HepG2 (cell line): ENCODE measurements around the gene TNKS1BP1. TPM values are rescaled to one million over a fixed set of nuclear protein-coding genes. Genes with fewer than 3 reads are reported as not detected.

Experiments used
- ATAC-seq: fragments of 200-7000 bp; cut with Tn5 transposase; 3 replicates; pipeline ENCODE4 v1.9.1; 2020; ENCODE audit warnings: mild to moderate bottlenecking, moderate library complexity
- BruUV-seq: library from RNA; stranded (reverse); fragments of 400-500 nt; replicated peaks from 2 replicates; lab custom pipeline; 2021; lab: Mats Ljungman, UMichigan
- CTCF ChIA-PET: fragments of 300-600 bp; formaldehyde crosslinking; extraction: SDS; loops from one replicate; lab custom pipeline; 2021; ENCODE audit warnings: low total read pairs, inconsistent platforms, low intra/inter-chr PET ratio; lab: Yijun Ruan, JAX
- POLR2A ChIA-PET: fragments of 350-600 bp; sonication (Branson Sonifier 250); formaldehyde crosslinking; loops from one replicate; lab custom pipeline; 2020; ENCODE audit warnings: antibody characterized with exemption, inconsistent platforms; lab: Yijun Ruan, JAX
- DNase-seq: peaks from one replicate; pipeline ENCODE4 v3.0.0-alpha.2; 2015; ENCODE audit warnings: low spot score
- FAIRE-seq: peaks from 3 replicates; lab custom pipeline; 2011; peaks lifted over from hg19 to GRCh38; lab: Jason Lieb, UNC
- H2AFZ ChIP-seq: one replicate; pipeline ENCODE4 v1.6.1; 2011; ENCODE audit warnings: low read length, inconsistent platforms
- H3K27ac ChIP-seq: fragments of 300-600 bp; 3 replicates; pipeline ENCODE4 v1.8.0; 2011; ENCODE audit warnings: mixed run types, mild to moderate bottlenecking, mixed read lengths, low read length, inconsistent platforms; ENCODE audit not compliant: insufficient read depth; ENCODE audit errors: extremely low read length
- H3K27me3 ChIP-seq, 2 experiments: fragments of 200-600 bp in 1 of 2; 2 replicates in 1 of 2; 3 replicates in 1 of 2; pipeline versions ENCODE4 v1.6.0 to v1.8.0; 2011; ENCODE audit warnings: low read length in 2 of 2, mild to moderate bottlenecking in 2 of 2, moderate library complexity in 2 of 2, inconsistent platforms in 1 of 2; ENCODE audit not compliant: insufficient read depth in 2 of 2, control insufficient read depth in 1 of 2
- H3K36me3 ChIP-seq, 2 experiments: fragments of 200-600 bp in 1 of 2; replicated peaks in 1 of 2; 2 replicates in 1 of 2; 3 replicates in 1 of 2; pipeline versions ENCODE4 v1.5.1 to v1.8.0; 2011; ENCODE audit warnings: low read length in 2 of 2, inconsistent platforms in 1 of 2; ENCODE audit not compliant: insufficient read depth in 2 of 2, control insufficient read depth in 1 of 2
- H3K4me1 ChIP-seq: 2 replicates; pipeline ENCODE4 v1.5.1; 2012; ENCODE audit warnings: low read length, inconsistent platforms; ENCODE audit not compliant: insufficient read depth
- H3K4me2 ChIP-seq: 2 replicates; pipeline ENCODE4 v1.6.0; 2011; ENCODE audit warnings: low read depth, low read length, inconsistent platforms
- H3K4me3 ChIP-seq, 3 experiments: fragments of 200-600 bp in 1 of 3; sonication (generic), shearing (Covaris generic) in 1 of 3; replicated peaks in 1 of 3; 2 replicates each; pipeline ENCODE4 v1.5.1; 2011 to 2016; ENCODE audit warnings: low read length in 3 of 3, inconsistent platforms in 2 of 3, low read depth in 2 of 3, mild to moderate bottlenecking in 2 of 3, control low read depth in 1 of 3, mixed read lengths in 1 of 3; ENCODE audit not compliant: insufficient read depth in 1 of 3
- H3K79me2 ChIP-seq: one replicate; pipeline ENCODE4 v1.6.1; 2011; ENCODE audit warnings: low read length, inconsistent platforms; ENCODE audit not compliant: insufficient read depth
- H3K9ac ChIP-seq: 2 replicates; pipeline ENCODE4 v1.6.0; 2011; ENCODE audit warnings: mild to moderate bottlenecking, low read depth, low read length, inconsistent platforms; ENCODE audit not compliant: insufficient read depth
- H3K9me3 ChIP-seq: 2 replicates; pipeline ENCODE4 v1.5.1; 2012; ENCODE audit warnings: mild to moderate bottlenecking, low read length
- H4K20me1 ChIP-seq: 2 replicates; pipeline ENCODE4 v1.6.0; 2011; ENCODE audit warnings: inconsistent platforms, mild to moderate bottlenecking, low read length, moderate library complexity; ENCODE audit not compliant: insufficient read depth
- HOMEZ ChIP-seq: IDR thresholded peaks from 2 replicates; pipeline ENCODE4 v1.6.1; 2016; ENCODE audit warnings: low read depth
- JUN ChIP-seq: sonication (generic); formaldehyde crosslinking; IDR thresholded peaks from 2 replicates; pipeline ENCODE4 v1.4.0; 2020; ENCODE audit warnings: mild to moderate bottlenecking, missing genetic modification reagents
- NCOA2 ChIP-seq: sonication (generic); formaldehyde crosslinking; IDR thresholded peaks from 2 replicates; pipeline ENCODE4 v1.8.0; 2022; ENCODE audit warnings: inconsistent platforms
- PAWR ChIP-seq: sonication (generic); formaldehyde crosslinking; IDR thresholded peaks from 2 replicates; pipeline ENCODE4 v1.4.0; 2020; ENCODE audit warnings: missing genetic modification reagents, mild to moderate bottlenecking, borderline replicate concordance
- ZFP90 ChIP-seq: sonication (generic); formaldehyde crosslinking; IDR thresholded peaks from 2 replicates; pipeline ENCODE4 v1.8.0; 2022; ENCODE audit warnings: missing genetic modification reagents, mild to moderate bottlenecking, inconsistent platforms, borderline replicate concordance
- WGBS: methylation state at CpG from one replicate; pipeline ENCODE4 v1.1.6; 2017; ENCODE audit warnings: low lambda C conversion rate; 5-methylcytosine and 5-hydroxymethylcytosine counted together
- in situ Hi-C: cut with HindIII; loops from 2 replicates; pipeline ENCODE4 v1.10.0; 2017; ENCODE audit warnings: low pct_unique_long_range_greater_than_20kb; ENCODE audit not compliant: extremely low pct_ligation_motif_present
- intact Hi-C: fragments of 100-400 bp; cut with micrococcal nuclease; formaldehyde crosslinking; loops from one replicate; pipeline ENCODE4 v1.10.0; 2022; ENCODE audit not compliant: unreplicated experiment
- polyA plus RNA-seq, 8 experiments: library from polyadenylated mRNA; depleted of rRNA in 3 of 8; stranded (reverse) in 7 of 8; unstranded in 1 of 8; fragments of >200 nt; fragmentation: Illumina TruSeq in 4 of 8; extraction: Trizol in 4 of 8; gene quantifications; 2 replicates each; pipeline versions ENCODE4 v1.2.1 to v1.2.3, GENCODE V29; 2011 to 2016; ENCODE audit warnings: low read depth in 4 of 8, missing spikeins in 1 of 8, mixed read lengths in 1 of 8; ENCODE audit not compliant: insufficient read depth in 1 of 8
- total RNA-seq, 5 experiments: library from RNA; depleted of rRNA; stranded (reverse); fragments of >200 nt; fragmentation: Illumina TruSeq; extraction: Trizol; gene quantifications; 2 replicates each; pipeline ENCODE4 v1.2.3, GENCODE V29; 2016; ENCODE audit warnings: low read depth in 1 of 5

Gene TNKS1BP1
- total and polyA plus RNA-seq, 2 of the 13 experiments (the other 11 are each of a cell fraction or from before 2014, with no cell fraction given), result 13.7 to 15.0 TPM

GRCh38 chr11:57251037-57251436, 73.7 kb downstream of the TNKS1BP1 start:
- H3K27ac ChIP-seq, result no peak overlapping the region
- no peaks in the 10 kb centered on the region for H3K4me1 ChIP-seq
- no peaks in the 10 kb centered on the region for H4K20me1 ChIP-seq
- no peak overlapping the region for H2AFZ ChIP-seq
- H3K27me3 ChIP-seq, result no peaks in the 10 kb centered on the region
- no peaks in the 10 kb centered on the region for H3K9me3 ChIP-seq
- 22% methylated on average over 2 of the region's 2 CpGs for WGBS
- ATAC-seq (no peak), DNase-seq (no peak), FAIRE-seq (no peak)
- no peaks in the 10 kb centered on the region for H3K79me2 ChIP-seq
- no peak overlapping the region for H3K4me2 ChIP-seq
- intact Hi-C loops (no loop called here), in situ Hi-C loops (loop anchor here (5.0 kb wide), 2 partner anchors 134 to 409 kb away; no protein-coding TSS in a partner anchor)
- H3K36me3 ChIP-seq, result no peaks in the 10 kb centered on the region
- H3K4me3 ChIP-seq, result no peak overlapping the region
- ChIA-PET CTCF (interaction anchor here (1.2 to 3.4 kb wide), 2 partner anchors 120 to 410 kb away, joined by 3 to 21 read pairs; no protein-coding TSS in a partner anchor), POLR2A (no interaction called here)
- TF ChIP-seq ZFP90 (CRISPR knock-in tag), result no peak
- TF ChIP-seq HOMEZ (CRISPR knock-in tag), result no peak
- no peak for TF ChIP-seq JUN
- TF ChIP-seq PAWR (CRISPR knock-in tag), result no peak
- TF ChIP-seq NCOA2 (CRISPR knock-in tag), result no peak
- BruUV-seq, result no TSS peak
- H3K9ac ChIP-seq, result no peak overlapping the region

Other genes starting within 250 kb of the TNKS1BP1 start
- not detected in 2 replicates for gene LRRC55, start 143.0 kb downstream of the TNKS1BP1 start, total RNA-seq (2016; rRNA removed; fragmentation: Illumina TruSeq; extraction: Trizol)
- gene LRRC55, start 143.0 kb downstream of the TNKS1BP1 start, polyA plus RNA-seq (2011; rRNA removed), result not detected in 2 replicates
- gene APLNR, start 87.7 kb downstream of the TNKS1BP1 start, total RNA-seq (2016; rRNA removed; fragmentation: Illumina TruSeq; extraction: Trizol), result not detected in 2 replicates
- not detected in 2 replicates for gene APLNR, start 87.7 kb downstream of the TNKS1BP1 start, polyA plus RNA-seq (2011; rRNA removed)
- 129 and 175 TPM in 2 replicates for gene SSRP1, start 10.9 kb upstream of the TNKS1BP1 start, total RNA-seq (2016; rRNA removed; fragmentation: Illumina TruSeq; extraction: Trizol)
- gene SSRP1, start 10.9 kb upstream of the TNKS1BP1 start, polyA plus RNA-seq (2011; rRNA removed), result 86.4 and 93.6 TPM in 2 replicates
- gene P2RX3, start 13.4 kb upstream of the TNKS1BP1 start, total RNA-seq (2016; rRNA removed; fragmentation: Illumina TruSeq; extraction: Trizol), result not detected in 2 replicates
- gene P2RX3, start 13.4 kb upstream of the TNKS1BP1 start, polyA plus RNA-seq (2011; rRNA removed), result 0.08 and 0.20 TPM in 2 replicates
- not detected in 2 replicates for gene PRG3, start 56.2 kb upstream of the TNKS1BP1 start, total RNA-seq (2016; rRNA removed; fragmentation: Illumina TruSeq; extraction: Trizol)
- not detected in 2 replicates for gene PRG3, start 56.2 kb upstream of the TNKS1BP1 start, polyA plus RNA-seq (2011; rRNA removed)
- gene PRG2, start 65.7 kb upstream of the TNKS1BP1 start, total RNA-seq (2016; rRNA removed; fragmentation: Illumina TruSeq; extraction: Trizol), result not detected in 2 replicates
- gene PRG2, start 65.7 kb upstream of the TNKS1BP1 start, polyA plus RNA-seq (2011; rRNA removed), result not detected in 2 replicates
- gene SLC43A3, start 102.2 kb upstream of the TNKS1BP1 start, total RNA-seq (2016; rRNA removed; fragmentation: Illumina TruSeq; extraction: Trizol), result not detected in 2 replicates
- gene SLC43A3, start 102.2 kb upstream of the TNKS1BP1 start, polyA plus RNA-seq (2011; rRNA removed), result 2.6 and 4.2 TPM in 2 replicates
- 0.45 and 1.3 TPM in 2 replicates for gene RTN4RL2, start 135.6 kb upstream of the TNKS1BP1 start, total RNA-seq (2016; rRNA removed; fragmentation: Illumina TruSeq; extraction: Trizol)
- gene RTN4RL2, start 135.6 kb upstream of the TNKS1BP1 start, polyA plus RNA-seq (2011; rRNA removed), result 4.3 and 8.4 TPM in 2 replicates
- gene SLC43A1, start 190.8 kb upstream of the TNKS1BP1 start, total RNA-seq (2016; rRNA removed; fragmentation: Illumina TruSeq; extraction: Trizol), result 40.0 and 72.3 TPM in 2 replicates
- gene SLC43A1, start 190.8 kb upstream of the TNKS1BP1 start, polyA plus RNA-seq (2011; rRNA removed), result 87.6 and 124 TPM in 2 replicates
- gene TIMM10, start 205.8 kb upstream of the TNKS1BP1 start, total RNA-seq (2016; rRNA removed; fragmentation: Illumina TruSeq; extraction: Trizol), result 82.2 and 103 TPM in 2 replicates
- gene TIMM10, start 205.8 kb upstream of the TNKS1BP1 start, polyA plus RNA-seq (2011; rRNA removed), result 56.3 and 67.8 TPM in 2 replicates
- not detected in 2 replicates for gene SMTNL1, start 212.6 kb upstream of the TNKS1BP1 start, total RNA-seq (2016; rRNA removed; fragmentation: Illumina TruSeq; extraction: Trizol)
- gene SMTNL1, start 212.6 kb upstream of the TNKS1BP1 start, polyA plus RNA-seq (2011; rRNA removed), result 0.04 TPM in 1 of 2 replicates, not detected in the other
- gene UBE2L6, start 242.7 kb upstream of the TNKS1BP1 start, total RNA-seq (2016; rRNA removed; fragmentation: Illumina TruSeq; extraction: Trizol), result 30.3 and 37.6 TPM in 2 replicates
- 30.4 and 38.3 TPM in 2 replicates for gene UBE2L6, start 242.7 kb upstream of the TNKS1BP1 start, polyA plus RNA-seq (2011; rRNA removed)